ENCODE measurements around the gene AADAT. TPM values are rescaled to one million over a fixed set of nuclear protein-coding genes. Genes with fewer than 3 reads are reported as not detected.

AADAT gene
- 1 to 10 TPM; 5.6 to 6.2 (median 5.9) TPM for total RNA-seq

DNA sequence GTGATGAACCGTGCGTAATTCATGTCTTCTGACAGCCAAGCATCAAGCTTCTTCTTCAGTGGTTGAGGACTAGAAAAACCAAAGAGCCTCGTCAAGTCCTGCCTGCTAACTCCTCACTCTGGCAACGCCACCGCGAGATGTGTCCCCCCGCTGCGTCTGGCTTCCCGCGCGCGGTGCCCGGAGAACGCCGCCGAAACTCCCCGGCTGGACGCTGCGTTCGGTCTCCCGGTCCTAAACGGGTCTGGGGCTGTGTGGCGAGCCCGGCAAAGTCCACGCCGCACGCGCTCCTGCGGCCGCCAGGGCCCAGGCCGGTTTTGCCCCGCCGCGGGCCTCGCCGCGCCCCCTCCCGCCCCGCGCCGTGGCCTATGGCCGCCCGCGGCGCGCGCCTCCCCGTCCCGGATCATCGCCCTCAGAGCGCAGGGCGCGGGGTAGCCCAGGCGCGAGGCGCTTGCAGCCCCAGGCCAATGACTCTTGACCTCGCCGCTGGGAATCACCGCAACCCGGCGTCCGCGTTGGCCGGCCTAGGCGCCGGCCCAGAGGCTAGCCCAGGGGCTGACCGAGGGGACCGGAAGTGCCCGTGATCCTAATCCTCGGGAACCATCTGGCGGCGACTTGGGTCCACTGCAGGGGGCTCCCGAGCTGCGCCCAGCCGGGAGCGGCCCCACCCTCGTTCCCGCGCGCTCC is at the start of gene AADAT:
TSS of gene AADAT (minus strand) at position 289 of the 684 bp plus-strand sequence. CDS start at position 23, 266 bp downstream.
- intact Hi-C loops (cut with DNase I; ENCODE audit: low total_unique reads): no loop called here
- Histone ChIP-seq H3K27ac (peak within 1 kb of the TSS in 1 of 2 donors; percentile 64), H3K27me3 (no peaks in the 10 kb centered on the region), H3K36me3 (no peaks in the 10 kb centered on the region), H3K4me1 (no peaks in the 10 kb centered on the region), H3K4me3 (peak within 1 kb of the TSS; percentile 53 to 83 (median 63)), H3K9me3 (no peaks in the 10 kb centered on the region)
- DNase-seq (ENCODE audit: low spot score in 2 of 2): no peak
- TF ChIP-seq, protein P1, sequence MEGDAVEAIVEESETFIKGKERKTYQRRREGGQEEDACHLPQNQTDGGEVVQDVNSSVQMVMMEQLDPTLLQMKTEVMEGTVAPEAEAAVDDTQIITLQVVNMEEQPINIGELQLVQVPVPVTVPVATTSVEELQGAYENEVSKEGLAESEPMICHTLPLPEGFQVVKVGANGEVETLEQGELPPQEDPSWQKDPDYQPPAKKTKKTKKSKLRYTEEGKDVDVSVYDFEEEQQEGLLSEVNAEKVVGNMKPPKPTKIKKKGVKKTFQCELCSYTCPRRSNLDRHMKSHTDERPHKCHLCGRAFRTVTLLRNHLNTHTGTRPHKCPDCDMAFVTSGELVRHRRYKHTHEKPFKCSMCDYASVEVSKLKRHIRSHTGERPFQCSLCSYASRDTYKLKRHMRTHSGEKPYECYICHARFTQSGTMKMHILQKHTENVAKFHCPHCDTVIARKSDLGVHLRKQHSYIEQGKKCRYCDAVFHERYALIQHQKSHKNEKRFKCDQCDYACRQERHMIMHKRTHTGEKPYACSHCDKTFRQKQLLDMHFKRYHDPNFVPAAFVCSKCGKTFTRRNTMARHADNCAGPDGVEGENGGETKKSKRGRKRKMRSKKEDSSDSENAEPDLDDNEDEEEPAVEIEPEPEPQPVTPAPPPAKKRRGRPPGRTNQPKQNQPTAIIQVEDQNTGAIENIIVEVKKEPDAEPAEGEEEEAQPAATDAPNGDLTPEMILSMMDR (IDR thresholded peaks at IDR 0.05): peak; percentile 18 to 56 (median 40)
- no peak for TF ChIP-seq POLR2AphosphoS5 (IDR thresholded peaks at IDR 0.05)

DNA sequence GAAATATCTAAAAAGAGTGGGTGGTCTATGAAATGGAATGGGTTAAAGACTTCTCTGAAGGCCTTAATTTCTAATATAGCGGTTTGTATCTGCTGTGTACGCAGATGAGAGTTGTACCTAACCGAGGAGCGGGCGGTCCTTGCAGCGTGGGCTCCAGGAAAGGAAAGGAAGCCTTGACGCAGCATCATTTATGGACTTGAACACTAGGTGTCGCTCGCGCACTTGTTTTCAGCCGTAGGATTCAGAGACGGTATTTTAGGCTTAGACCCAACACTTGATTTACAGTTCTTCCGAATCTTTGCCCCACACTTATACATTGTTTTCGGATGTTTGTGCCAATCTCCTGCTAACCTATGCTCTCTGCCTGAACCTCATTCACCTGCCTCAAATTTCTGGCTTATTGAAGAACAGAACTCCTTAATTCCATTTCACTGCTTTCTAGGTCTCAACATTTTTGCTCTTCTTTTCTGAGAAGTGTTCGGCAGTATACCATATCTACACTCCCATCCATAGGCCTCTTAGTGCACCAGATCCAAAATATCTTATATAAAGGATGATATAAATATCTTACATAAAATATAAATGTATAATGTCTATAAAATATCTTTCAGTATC is 48.9 kb upstream of the AADAT start:
- Histone ChIP-seq H3K4me1 (no peaks in the 10 kb centered on the region), H3K9me3 (peaks cover under 1 to 4% of the 10 kb centered on the region in 2 donors), H3K36me3 (no peaks in the 10 kb centered on the region), H3K27ac (no peak overlapping the region), H3K27me3 (no peaks in the 10 kb centered on the region), H3K4me3 (no peak overlapping the region)
- peak; percentile 53 to 70 for DNase-seq (ENCODE audit: low spot score in 2 of 2)
- TF ChIP-seq, protein P1 (IDR thresholded peaks at IDR 0.05): peak; percentile 29 to 70 (median 60)
- no peak for TF ChIP-seq POLR2AphosphoS5 (IDR thresholded peaks at IDR 0.05)
- TF ChIP-seq POLR2A (IDR thresholded peaks at IDR 0.05): no peak
- intact Hi-C loops (cut with DNase I; ENCODE audit: low total_unique reads): no loop called here

DNA sequence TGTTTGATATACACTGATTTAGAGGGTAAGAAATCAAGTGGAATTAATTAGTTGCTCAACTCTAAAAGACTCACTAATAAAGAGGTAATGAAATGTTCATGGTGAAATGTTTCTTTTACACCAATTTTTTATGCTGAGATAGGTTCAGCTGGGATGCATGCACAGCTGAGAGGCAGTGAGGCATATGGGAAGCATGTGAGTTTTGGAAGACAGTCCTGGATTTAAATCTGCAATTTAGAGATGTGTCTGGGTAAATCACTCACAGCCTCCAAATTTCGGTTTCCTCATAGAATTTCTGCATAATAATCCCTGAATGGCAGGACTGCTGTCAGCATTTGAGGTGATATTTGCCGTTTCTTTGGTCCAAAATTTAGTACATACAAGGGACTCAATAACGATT is 48.2 kb upstream of the AADAT start:
- Histone ChIP-seq H3K4me1 (no peaks in the 10 kb centered on the region), H3K4me3 (no peak overlapping the region), H3K9me3 (peaks cover 6 to 12% of the 10 kb centered on the region in 2 donors), H3K36me3 (no peaks in the 10 kb centered on the region), H3K27me3 (no peaks in the 10 kb centered on the region), H3K27ac (no peak overlapping the region)
- DNase-seq (ENCODE audit: low spot score in 2 of 2): no peak
- no peak for TF ChIP-seq POLR2A (IDR thresholded peaks at IDR 0.05)
- TF ChIP-seq, protein P1 (IDR thresholded peaks at IDR 0.05): no peak
- TF ChIP-seq POLR2AphosphoS5 (IDR thresholded peaks at IDR 0.05): no peak
- intact Hi-C loops (cut with DNase I; ENCODE audit: low total_unique reads): no loop called here

DNA sequence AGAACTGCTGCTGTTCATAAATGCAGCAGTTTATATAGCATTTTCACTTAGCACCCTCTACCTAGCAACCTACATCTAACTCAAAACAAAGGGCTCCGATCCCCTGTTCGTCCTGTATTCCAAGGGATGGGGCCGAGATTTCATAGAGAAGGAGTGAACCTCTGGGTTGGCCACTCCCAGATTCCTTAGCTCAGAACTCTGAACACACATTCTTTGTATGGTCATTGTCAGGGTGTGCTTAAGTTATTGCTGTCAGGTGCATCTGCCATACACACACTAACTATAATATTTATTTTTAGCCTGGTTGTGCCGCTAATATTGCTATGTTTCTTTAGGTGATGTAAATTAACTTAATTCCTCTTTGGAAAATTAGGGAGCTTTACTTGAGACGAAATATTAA is 47.7 kb upstream of the AADAT start:
- Histone ChIP-seq H3K4me3 (no peak overlapping the region), H3K4me1 (no peaks in the 10 kb centered on the region), H3K36me3 (no peaks in the 10 kb centered on the region), H3K27ac (no peak overlapping the region), H3K27me3 (no peaks in the 10 kb centered on the region), H3K9me3 (peaks cover 6 to 17% of the 10 kb centered on the region in 2 donors)
- intact Hi-C loops (cut with DNase I; ENCODE audit: low total_unique reads): no loop called here
- no peak for TF ChIP-seq POLR2AphosphoS5 (IDR thresholded peaks at IDR 0.05)
- TF ChIP-seq, protein P1 (IDR thresholded peaks at IDR 0.05): no peak
- no peak for TF ChIP-seq POLR2A (IDR thresholded peaks at IDR 0.05)
- no peak for DNase-seq (ENCODE audit: low spot score in 2 of 2)

DNA sequence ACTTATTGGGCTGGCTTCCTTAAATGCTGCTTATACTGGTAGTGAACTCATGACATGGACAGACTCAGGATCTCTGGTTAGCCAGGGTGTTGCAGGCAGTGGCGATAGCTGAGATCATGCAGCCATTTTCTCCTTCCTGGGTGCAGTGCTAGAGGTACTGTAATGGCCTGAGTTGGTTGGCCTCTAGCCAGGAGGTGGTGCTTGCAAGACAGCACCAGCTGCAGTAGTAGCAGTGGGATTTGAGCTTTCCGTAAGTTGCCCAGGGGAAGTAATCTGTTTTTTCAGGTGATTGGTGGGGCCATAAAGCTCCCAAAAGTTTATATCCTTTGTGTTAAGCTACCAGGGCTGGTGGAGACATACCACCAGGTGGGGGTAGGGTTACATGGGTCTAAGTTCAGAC is 45.1 kb upstream of the AADAT start:
- TF ChIP-seq, protein P1 (IDR thresholded peaks at IDR 0.05): no peak
- no peak for TF ChIP-seq POLR2A (IDR thresholded peaks at IDR 0.05)
- no peak for TF ChIP-seq POLR2AphosphoS5 (IDR thresholded peaks at IDR 0.05)
- Histone ChIP-seq H3K9me3 (peaks cover 6 to 19% of the 10 kb centered on the region in 2 donors), H3K36me3 (no peaks in the 10 kb centered on the region), H3K4me3 (no peak overlapping the region), H3K4me1 (no peaks in the 10 kb centered on the region), H3K27me3 (no peaks in the 10 kb centered on the region), H3K27ac (no peak overlapping the region)
- intact Hi-C loops (cut with DNase I; ENCODE audit: low total_unique reads): no loop called here
- DNase-seq (ENCODE audit: low spot score in 2 of 2): no peak
